LNCaP clone FGC (cell line): ENCODE results near the gene SORBS1.

ENCODE experiments used
- DNase-seq: peaks from one replicate; pipeline ENCODE4 v3.0.0-alpha.2; 2011; ENCODE audit warnings: low read depth
- H3K4me3 ChIP-seq: 2 replicates; pipeline ENCODE4 v1.5.1; 2011; ENCODE audit warnings: mild to moderate bottlenecking, low read depth, low read length, control low read depth
- TF ChIP-seq, protein P1 (sequence below): IDR thresholded peaks from 2 replicates; pipeline ENCODE4 v1.5.1; 2012; ENCODE audit warnings: mild to moderate bottlenecking; ENCODE audit not compliant: control insufficient read depth, insufficient read depth; ENCODE audit errors: extremely low read depth

Gene SORBS1

GRCh38 chr10:95419399-95419798, 141.8 kb downstream of the SORBS1 start:
- H3K4me3 ChIP-seq = no peak overlapping the region
- no peak for DNase-seq
- TF ChIP-seq, protein P1, sequence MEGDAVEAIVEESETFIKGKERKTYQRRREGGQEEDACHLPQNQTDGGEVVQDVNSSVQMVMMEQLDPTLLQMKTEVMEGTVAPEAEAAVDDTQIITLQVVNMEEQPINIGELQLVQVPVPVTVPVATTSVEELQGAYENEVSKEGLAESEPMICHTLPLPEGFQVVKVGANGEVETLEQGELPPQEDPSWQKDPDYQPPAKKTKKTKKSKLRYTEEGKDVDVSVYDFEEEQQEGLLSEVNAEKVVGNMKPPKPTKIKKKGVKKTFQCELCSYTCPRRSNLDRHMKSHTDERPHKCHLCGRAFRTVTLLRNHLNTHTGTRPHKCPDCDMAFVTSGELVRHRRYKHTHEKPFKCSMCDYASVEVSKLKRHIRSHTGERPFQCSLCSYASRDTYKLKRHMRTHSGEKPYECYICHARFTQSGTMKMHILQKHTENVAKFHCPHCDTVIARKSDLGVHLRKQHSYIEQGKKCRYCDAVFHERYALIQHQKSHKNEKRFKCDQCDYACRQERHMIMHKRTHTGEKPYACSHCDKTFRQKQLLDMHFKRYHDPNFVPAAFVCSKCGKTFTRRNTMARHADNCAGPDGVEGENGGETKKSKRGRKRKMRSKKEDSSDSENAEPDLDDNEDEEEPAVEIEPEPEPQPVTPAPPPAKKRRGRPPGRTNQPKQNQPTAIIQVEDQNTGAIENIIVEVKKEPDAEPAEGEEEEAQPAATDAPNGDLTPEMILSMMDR = no peak

DNA sequence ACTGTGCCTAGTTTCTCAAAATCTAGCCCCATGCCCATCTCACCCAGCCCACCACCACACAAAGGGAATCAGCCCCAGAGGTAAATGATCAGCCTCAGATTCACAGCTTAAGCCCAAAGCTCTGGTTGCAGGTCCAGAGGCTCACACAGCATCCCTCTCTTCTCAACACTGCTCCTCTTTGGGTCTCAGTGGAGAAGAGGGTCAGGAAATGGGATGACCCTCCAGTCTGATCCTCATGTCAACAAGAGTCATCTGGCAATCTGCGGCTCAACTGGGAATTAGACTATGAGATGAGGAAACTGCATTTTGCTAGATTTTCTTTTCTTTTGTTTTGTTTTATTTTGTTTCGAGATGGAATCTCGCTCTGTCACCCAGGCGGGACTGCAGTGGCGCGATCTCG, 144.2 kb downstream of the SORBS1 start:
- TF ChIP-seq, protein P1 = no peak
- DNase-seq = no peak
- no peak overlapping the region for H3K4me3 ChIP-seq

- no peak overlapping the region for H3K4me3 ChIP-seq
- TF ChIP-seq, protein P1 = no peak
- no peak for DNase-seq
Measured at GRCh38 chr10:95416270-95416669, 144.9 kb downstream of the SORBS1 start.

GRCh38 chr10:95415621-95416031, 145.5 kb downstream of the SORBS1 start:
- no peak overlapping the region for H3K4me3 ChIP-seq
- TF ChIP-seq, protein P1 = no peak
- no peak for DNase-seq

GRCh38 chr10:95414844-95415485, 146.2 kb downstream of the SORBS1 start:
- no peak overlapping the region for H3K4me3 ChIP-seq
- no peak for DNase-seq
- TF ChIP-seq, protein P1 = no peak

- TF ChIP-seq, protein P1 = no peak
- no peak for DNase-seq
- no peak overlapping the region for H3K4me3 ChIP-seq
Measured at GRCh38 chr10:95414016-95414830, 146.9 kb downstream of the SORBS1 start.
